HepG2 (cell line): ENCODE results near the gene STMN3. TPM values are rescaled to one million over a fixed set of nuclear protein-coding genes. Genes with fewer than 3 reads are reported as not detected.
A peak's percentile ranks its signal among the peaks of the same experiment; 100 is the strongest.

Experiments
- ASH2L ChIP-seq: fragments of 300-600, 200-600 bp; sonication (generic); IDR thresholded peaks from 2 replicates; pipeline ENCODE4 v1.7.0; 2017; ENCODE audit warnings: low read depth, mild to moderate bottlenecking, moderate library complexity, mixed read lengths, low read length; ENCODE audit not compliant: insufficient read length
- BHLHE40 ChIP-seq: IDR thresholded peaks from 2 replicates; pipeline ENCODE4 v1.6.1; 2011; ENCODE audit warnings: low read length, improper control_type of control experiment
- CREB1 ChIP-seq, 2 experiments: fragments of 450-650 bp in 1 of 2; IDR thresholded peaks; 2 replicates each; pipeline ENCODE4 v1.6.1; 2016 to 2017; ENCODE audit warnings: control low read depth in 1 of 2, mild to moderate bottlenecking in 1 of 2, missing compliant biosample characterization in 1 of 2, missing genetic modification characterization in 1 of 2
- DR1 ChIP-seq: sonication (generic); formaldehyde crosslinking; IDR thresholded peaks from 2 replicates; pipeline ENCODE4 v1.8.0; 2021; ENCODE audit warnings: mild to moderate bottlenecking, missing genetic modification reagents, inconsistent platforms
- HHEX ChIP-seq: IDR thresholded peaks from 2 replicates; pipeline ENCODE4 v1.6.1; 2016; ENCODE audit warnings: control low read depth
- HMG20A ChIP-seq: IDR thresholded peaks from 2 replicates; pipeline ENCODE4 v1.6.1; 2016; ENCODE audit warnings: borderline replicate concordance
- JUND ChIP-seq: sonication (generic); formaldehyde crosslinking; IDR thresholded peaks from 2 replicates; pipeline ENCODE4 v1.8.0; 2022; ENCODE audit warnings: mild to moderate bottlenecking, missing genetic modification reagents
- MTF1 ChIP-seq: sonication (generic); formaldehyde crosslinking; IDR thresholded peaks from 2 replicates; pipeline ENCODE4 v1.5.0; 2020; ENCODE audit warnings: missing genetic modification reagents
- SSRP1 ChIP-seq: IDR thresholded peaks from 2 replicates; pipeline ENCODE4 v1.6.1; 2016; ENCODE audit warnings: control low read depth
- ZBTB2 ChIP-seq: sonication (generic); formaldehyde crosslinking; IDR thresholded peaks from 2 replicates; pipeline ENCODE4 v1.8.0; 2022; ENCODE audit warnings: low read depth, missing genetic modification reagents
- ZFY ChIP-seq: sonication (generic); formaldehyde crosslinking; IDR thresholded peaks from 2 replicates; pipeline ENCODE4 v1.4.0; 2020; ENCODE audit warnings: missing genetic modification reagents
- ZNF136 ChIP-seq: sonication (generic); formaldehyde crosslinking; IDR thresholded peaks from 2 replicates; pipeline ENCODE4 v1.8.1; 2022; ENCODE audit warnings: low read depth, mild to moderate bottlenecking, moderate library complexity, missing genetic modification reagents
- ZNF232 ChIP-seq: sonication (generic); formaldehyde crosslinking; IDR thresholded peaks from 2 replicates; pipeline ENCODE4 v1.4.0; 2020; ENCODE audit warnings: missing genetic modification reagents, borderline replicate concordance
- ZNF331 ChIP-seq: sonication (generic); formaldehyde crosslinking; IDR thresholded peaks from 2 replicates; pipeline ENCODE4 v1.4.0; 2020; ENCODE audit warnings: missing genetic modification reagents
- ZNF337 ChIP-seq: sonication (generic); formaldehyde crosslinking; IDR thresholded peaks from 2 replicates; pipeline ENCODE4 v1.5.1; 2020; ENCODE audit warnings: missing genetic modification reagents, low read depth, mild to moderate bottlenecking, borderline replicate concordance
- ZNF350 ChIP-seq: sonication (generic); formaldehyde crosslinking; IDR thresholded peaks from 2 replicates; pipeline ENCODE4 v1.4.0; 2020; ENCODE audit warnings: mild to moderate bottlenecking, low read depth, missing genetic modification reagents, borderline replicate concordance
- ZNF383 ChIP-seq: sonication (generic); formaldehyde crosslinking; IDR thresholded peaks from 2 replicates; pipeline ENCODE4 v1.4.0; 2020; ENCODE audit warnings: missing genetic modification reagents, mild to moderate bottlenecking, borderline replicate concordance
- ZNF513 ChIP-seq: sonication (generic); formaldehyde crosslinking; conservative IDR thresholded peaks from 2 replicates; pipeline ENCODE4 v1.5.0; 2020; ENCODE audit warnings: missing genetic modification reagents
- ZNF605 ChIP-seq: sonication (generic); formaldehyde crosslinking; IDR thresholded peaks from 2 replicates; pipeline ENCODE4 v1.8.0; 2022; ENCODE audit warnings: mild to moderate bottlenecking, missing genetic modification reagents
- ZNF691 ChIP-seq: sonication (generic); formaldehyde crosslinking; IDR thresholded peaks from 2 replicates; pipeline ENCODE4 v1.4.0; 2020; ENCODE audit warnings: missing genetic modification reagents, low read depth, mild to moderate bottlenecking, borderline replicate concordance
- polyA plus RNA-seq, 8 experiments: library from polyadenylated mRNA; depleted of rRNA in 3 of 8; stranded (reverse) in 7 of 8; unstranded in 1 of 8; fragments of >200 nt; fragmentation: Illumina TruSeq in 4 of 8; extraction: Trizol in 4 of 8; gene quantifications; 2 replicates each; pipeline versions ENCODE4 v1.2.1 to v1.2.3, GENCODE V29; 2011 to 2016; ENCODE audit warnings: low read depth in 4 of 8, missing spikeins in 1 of 8, mixed read lengths in 1 of 8; ENCODE audit not compliant: insufficient read depth in 1 of 8
- total RNA-seq, 5 experiments: library from RNA; depleted of rRNA; stranded (reverse); fragments of >200 nt; fragmentation: Illumina TruSeq; extraction: Trizol; gene quantifications; 2 replicates each; pipeline ENCODE4 v1.2.3, GENCODE V29; 2016; ENCODE audit warnings: low read depth in 1 of 5
- TF ChIP-seq, protein P1 (sequence below): sonication (generic); formaldehyde crosslinking; conservative IDR thresholded peaks from 2 replicates; pipeline ENCODE4 v1.4.0; 2020; ENCODE audit warnings: missing genetic modification reagents
- TF ChIP-seq, protein P2 (sequence below): sonication (generic); formaldehyde crosslinking; IDR thresholded peaks from 2 replicates; pipeline ENCODE4 v1.5.1; 2020; ENCODE audit warnings: missing genetic modification reagents, mild to moderate bottlenecking, borderline replicate concordance
- TF ChIP-seq, protein P3 (sequence below): IDR thresholded peaks from 2 replicates; pipeline ENCODE4 v1.6.1; 2016

STMN3 gene
- total and polyA plus RNA-seq, 2 of the 13 experiments (the other 11 are each of a cell fraction or from before 2014, with no cell fraction given), result 21.0 to 48.3 TPM

DNA sequence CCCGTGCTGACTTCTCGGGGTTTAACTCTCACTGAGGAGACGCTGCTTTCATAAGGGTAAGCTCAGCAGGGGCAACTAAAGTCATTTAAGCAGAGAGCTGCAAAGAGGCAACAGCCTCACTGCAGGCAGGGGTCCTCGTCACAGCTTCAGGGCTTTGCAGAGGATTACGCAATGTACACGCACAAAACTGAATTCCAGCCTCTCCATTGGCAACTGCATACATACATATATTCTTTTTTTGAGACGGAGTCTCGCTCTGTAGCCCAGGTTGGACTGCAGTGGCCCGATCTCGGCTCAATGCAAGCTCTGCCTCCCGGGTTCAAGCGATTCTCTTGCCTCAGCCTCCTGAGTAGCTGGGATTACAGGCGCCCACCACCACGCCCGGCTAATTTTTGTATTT lies 28.7 kb downstream of the STMN3 start (continued):
- TF ChIP-seq, protein P1, sequence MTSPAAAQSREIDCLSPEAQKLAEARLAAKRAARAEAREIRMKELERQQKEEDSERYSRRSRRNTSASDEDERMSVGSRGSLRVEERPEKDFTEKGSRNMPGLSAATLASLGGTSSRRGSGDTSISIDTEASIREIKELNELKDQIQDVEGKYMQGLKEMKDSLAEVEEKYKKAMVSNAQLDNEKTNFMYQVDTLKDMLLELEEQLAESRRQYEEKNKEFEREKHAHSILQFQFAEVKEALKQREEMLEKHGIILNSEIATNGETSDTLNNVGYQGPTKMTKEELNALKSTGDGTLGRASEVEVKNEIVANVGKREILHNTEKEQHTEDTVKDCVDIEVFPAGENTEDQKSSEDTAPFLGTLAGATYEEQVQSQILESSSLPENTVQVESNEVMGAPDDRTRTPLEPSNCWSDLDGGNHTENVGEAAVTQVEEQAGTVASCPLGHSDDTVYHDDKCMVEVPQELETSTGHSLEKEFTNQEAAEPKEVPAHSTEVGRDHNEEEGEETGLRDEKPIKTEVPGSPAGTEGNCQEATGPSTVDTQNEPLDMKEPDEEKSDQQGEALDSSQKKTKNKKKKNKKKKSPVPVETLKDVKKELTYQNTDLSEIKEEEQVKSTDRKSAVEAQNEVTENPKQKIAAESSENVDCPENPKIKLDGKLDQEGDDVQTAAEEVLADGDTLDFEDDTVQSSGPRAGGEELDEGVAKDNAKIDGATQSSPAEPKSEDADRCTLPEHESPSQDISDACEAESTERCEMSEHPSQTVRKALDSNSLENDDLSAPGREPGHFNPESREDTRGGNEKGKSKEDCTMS (CRISPR knock-in tag), result no peak
- TF ChIP-seq MTF1 (CRISPR knock-in tag) (no peak), ZBTB2 (CRISPR knock-in tag) (no peak), BHLHE40 (no peak), ZNF232 (no peak), ZNF337 (CRISPR knock-in tag) (no peak), ZNF605 (CRISPR knock-in tag) (no peak), ASH2L (no peak), ZNF691 (CRISPR knock-in tag) (0 out of 2 replicates have a peak, but pooled peaks have one; percentile 44), DR1 (CRISPR knock-in tag) (no peak), CREB1 (IDR thresholded peaks at IDR 0.05) (no peak), CREB1 (CRISPR knock-in tag; IDR thresholded peaks at IDR 0.05) (no peak), ZNF350 (no peak), JUND (CRISPR knock-in tag) (no peak), ZNF331 (CRISPR knock-in tag) (peak; percentile 58; the same call in 1 of the 2 replicates), ZFY (CRISPR knock-in tag) (no peak), HHEX (no peak), ZNF513 (no peak), ZNF383 (CRISPR knock-in tag) (no peak), SSRP1 (CRISPR knock-in tag) (peak; percentile 46; the same call in 1 of the 2 replicates), HMG20A (CRISPR knock-in tag) (no peak), ZNF136 (CRISPR knock-in tag) (no peak)
- TF ChIP-seq, protein P2, sequence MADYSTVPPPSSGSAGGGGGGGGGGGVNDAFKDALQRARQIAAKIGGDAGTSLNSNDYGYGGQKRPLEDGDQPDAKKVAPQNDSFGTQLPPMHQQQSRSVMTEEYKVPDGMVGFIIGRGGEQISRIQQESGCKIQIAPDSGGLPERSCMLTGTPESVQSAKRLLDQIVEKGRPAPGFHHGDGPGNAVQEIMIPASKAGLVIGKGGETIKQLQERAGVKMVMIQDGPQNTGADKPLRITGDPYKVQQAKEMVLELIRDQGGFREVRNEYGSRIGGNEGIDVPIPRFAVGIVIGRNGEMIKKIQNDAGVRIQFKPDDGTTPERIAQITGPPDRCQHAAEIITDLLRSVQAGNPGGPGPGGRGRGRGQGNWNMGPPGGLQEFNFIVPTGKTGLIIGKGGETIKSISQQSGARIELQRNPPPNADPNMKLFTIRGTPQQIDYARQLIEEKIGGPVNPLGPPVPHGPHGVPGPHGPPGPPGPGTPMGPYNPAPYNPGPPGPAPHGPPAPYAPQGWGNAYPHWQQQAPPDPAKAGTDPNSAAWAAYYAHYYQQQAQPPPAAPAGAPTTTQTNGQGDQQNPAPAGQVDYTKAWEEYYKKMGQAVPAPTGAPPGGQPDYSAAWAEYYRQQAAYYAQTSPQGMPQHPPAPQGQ, result no peak
- TF ChIP-seq, protein P3, sequence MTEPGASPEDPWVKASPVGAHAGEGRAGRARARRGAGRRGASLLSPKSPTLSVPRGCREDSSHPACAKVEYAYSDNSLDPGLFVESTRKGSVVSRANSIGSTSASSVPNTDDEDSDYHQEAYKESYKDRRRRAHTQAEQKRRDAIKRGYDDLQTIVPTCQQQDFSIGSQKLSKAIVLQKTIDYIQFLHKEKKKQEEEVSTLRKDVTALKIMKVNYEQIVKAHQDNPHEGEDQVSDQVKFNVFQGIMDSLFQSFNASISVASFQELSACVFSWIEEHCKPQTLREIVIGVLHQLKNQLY (CRISPR knock-in tag), result no peak
